OCI-LY1 (cell line): ENCODE data around the gene SEMA4C.

Source experiments
- H2AFZ ChIP-seq: fragments of 200-600 bp; sonication (generic), shearing (Covaris generic); 2 replicates; pipeline ENCODE4 v1.6.0; 2014; ENCODE audit warnings: antibody characterized with exemption, mild to moderate bottlenecking, low read length
- H3F3A ChIP-seq: fragments of 200-600 bp; sonication (generic), shearing (Covaris generic); 2 replicates; pipeline ENCODE4 v1.6.0; 2014; ENCODE audit warnings: mild to moderate bottlenecking, antibody characterized with exemption, low read length, moderate library complexity; ENCODE audit not compliant: insufficient read depth
- H3K27ac ChIP-seq: fragments of 200-600 bp; sonication (generic); 2 replicates; pipeline ENCODE4 v1.5.1; 2014; ENCODE audit warnings: low read length, mixed run types, mild to moderate bottlenecking, low read depth; ENCODE audit not compliant: poor library complexity, severe bottlenecking
- H3K27me3 ChIP-seq: fragments of 200-600 bp; sonication (generic); 2 replicates; pipeline ENCODE4 v1.6.0; 2014; ENCODE audit warnings: antibody characterized with exemption, mild to moderate bottlenecking, low read length, moderate library complexity; ENCODE audit not compliant: insufficient read depth
- H3K36me3 ChIP-seq: fragments of 200-600 bp; sonication (generic); 2 replicates; pipeline ENCODE4 v1.6.1; 2014; ENCODE audit warnings: mild to moderate bottlenecking, antibody characterized with exemption, low read length, moderate library complexity, mixed read lengths; ENCODE audit not compliant: insufficient read depth
- H3K4me1 ChIP-seq: fragments of 200-600 bp; sonication (generic); 2 replicates; pipeline ENCODE4 v1.5.1; 2014; ENCODE audit warnings: mild to moderate bottlenecking, low read length, moderate library complexity; ENCODE audit not compliant: insufficient read depth, severe bottlenecking
- H3K4me2 ChIP-seq: fragments of 200-600 bp; sonication (generic), shearing (Covaris generic); 2 replicates; pipeline ENCODE4 v1.6.1; 2014; ENCODE audit warnings: low read length
- H3K4me3 ChIP-seq: fragments of 200-600 bp; sonication (generic); 2 replicates; pipeline ENCODE4 v1.5.1; 2014; ENCODE audit warnings: low read length, low read depth, mild to moderate bottlenecking, mixed read lengths; ENCODE audit not compliant: poor library complexity, severe bottlenecking
- H3K79me2 ChIP-seq: fragments of 200-600 bp; shearing (Covaris generic); 2 replicates; pipeline ENCODE4 v1.6.1; 2016; ENCODE audit warnings: mixed run types, low read length, mixed read lengths; ENCODE audit not compliant: insufficient read depth
- H3K9ac ChIP-seq: fragments of 200-600 bp; sonication (generic), shearing (Covaris generic); 2 replicates; pipeline ENCODE4 v1.6.1; 2014; ENCODE audit warnings: mild to moderate bottlenecking, low read length, mixed read lengths
- H3K9me2 ChIP-seq: fragments of 200-600 bp; sonication (generic), shearing (Covaris generic); 2 replicates; pipeline ENCODE4 v1.6.1; 2014; ENCODE audit warnings: low read depth, mild to moderate bottlenecking, low read length, mixed read lengths
- H3K9me3 ChIP-seq: fragments of 200-600 bp; shearing (Covaris generic); 2 replicates; pipeline ENCODE4 v1.6.1; 2014; ENCODE audit warnings: low read length, mixed read lengths
- H4K20me1 ChIP-seq: fragments of 200-600 bp; sonication (generic), shearing (Covaris generic); 2 replicates; pipeline ENCODE4 v1.6.0; 2016; ENCODE audit warnings: mild to moderate bottlenecking, low read length; ENCODE audit not compliant: insufficient read depth
- EZH2 ChIP-seq: fragments of 200-600 bp; sonication (generic), shearing (Covaris generic); IDR thresholded peaks from 2 replicates; pipeline ENCODE4 v1.8.0; 2017; ENCODE audit warnings: borderline replicate concordance, mixed run types, mild to moderate bottlenecking, antibody characterized with exemption, low read length, moderate library complexity, mixed read lengths
- TF ChIP-seq, protein P1 (sequence below): fragments of 200-600 bp; sonication (generic), shearing (Covaris generic); IDR thresholded peaks from 2 replicates; pipeline ENCODE4 v1.5.1; 2017; ENCODE audit warnings: mild to moderate bottlenecking, antibody characterized with exemption, low read length, moderate library complexity, mixed read lengths

Gene SEMA4C

DNA sequence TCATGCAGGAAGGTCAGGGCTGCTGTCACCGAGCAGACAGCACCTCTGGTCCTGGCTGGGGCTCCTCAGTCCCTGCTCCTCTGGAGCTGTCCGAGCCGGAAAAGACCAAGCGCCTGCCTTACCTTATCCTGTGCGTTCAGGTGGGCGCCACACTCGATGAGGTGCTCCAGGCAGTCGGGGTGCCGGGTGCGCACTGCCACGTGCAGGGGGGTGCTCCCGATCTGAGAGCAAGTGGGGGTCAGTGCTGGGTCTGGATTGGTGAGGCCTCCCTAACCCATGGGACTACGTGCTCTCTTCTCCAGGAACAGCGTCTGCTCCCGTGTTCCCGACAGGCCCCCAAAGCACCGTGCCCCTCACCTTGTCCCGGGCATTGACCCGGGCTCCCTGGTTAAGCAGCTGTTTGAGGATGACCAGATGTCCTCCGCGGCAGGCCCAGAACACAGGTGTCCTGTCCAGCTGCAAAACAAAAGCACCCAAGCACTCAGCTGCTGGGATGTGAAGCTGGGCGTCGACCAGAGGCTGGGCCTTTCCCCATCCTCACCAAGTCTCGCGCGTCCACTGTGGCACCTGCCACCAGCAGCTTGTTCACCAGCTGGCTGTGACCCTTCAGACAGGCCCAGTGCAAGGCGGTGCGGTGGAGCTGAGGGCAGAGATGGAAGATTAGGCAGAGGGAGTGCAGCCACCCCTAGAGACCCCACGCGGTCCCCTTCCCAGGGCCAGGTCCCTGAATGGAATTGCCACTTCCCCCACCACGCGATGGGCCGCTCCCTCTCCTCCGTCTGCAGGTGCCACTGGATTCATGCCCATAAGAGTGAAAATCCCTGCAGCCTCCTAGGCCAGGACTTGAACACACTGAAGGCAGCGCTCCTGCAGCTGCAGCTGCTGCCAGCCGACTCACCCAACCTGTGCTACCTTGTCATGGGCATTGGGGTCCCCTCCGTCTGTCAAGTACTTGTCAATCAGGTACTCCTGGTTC lies 29.7 kb downstream of the SEMA4C start:
- peak overlapping the region; percentile 63 for H3K4me2 ChIP-seq
- peak overlapping the region; percentile 42 for H3K4me3 ChIP-seq
- no peaks in the 10 kb centered on the region for H4K20me1 ChIP-seq
- no peak for TF ChIP-seq EZH2
- TF ChIP-seq, protein P1, sequence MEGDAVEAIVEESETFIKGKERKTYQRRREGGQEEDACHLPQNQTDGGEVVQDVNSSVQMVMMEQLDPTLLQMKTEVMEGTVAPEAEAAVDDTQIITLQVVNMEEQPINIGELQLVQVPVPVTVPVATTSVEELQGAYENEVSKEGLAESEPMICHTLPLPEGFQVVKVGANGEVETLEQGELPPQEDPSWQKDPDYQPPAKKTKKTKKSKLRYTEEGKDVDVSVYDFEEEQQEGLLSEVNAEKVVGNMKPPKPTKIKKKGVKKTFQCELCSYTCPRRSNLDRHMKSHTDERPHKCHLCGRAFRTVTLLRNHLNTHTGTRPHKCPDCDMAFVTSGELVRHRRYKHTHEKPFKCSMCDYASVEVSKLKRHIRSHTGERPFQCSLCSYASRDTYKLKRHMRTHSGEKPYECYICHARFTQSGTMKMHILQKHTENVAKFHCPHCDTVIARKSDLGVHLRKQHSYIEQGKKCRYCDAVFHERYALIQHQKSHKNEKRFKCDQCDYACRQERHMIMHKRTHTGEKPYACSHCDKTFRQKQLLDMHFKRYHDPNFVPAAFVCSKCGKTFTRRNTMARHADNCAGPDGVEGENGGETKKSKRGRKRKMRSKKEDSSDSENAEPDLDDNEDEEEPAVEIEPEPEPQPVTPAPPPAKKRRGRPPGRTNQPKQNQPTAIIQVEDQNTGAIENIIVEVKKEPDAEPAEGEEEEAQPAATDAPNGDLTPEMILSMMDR = no peak
- peaks cover 15% of the 10 kb centered on the region for H3K4me1 ChIP-seq
- H3K9me3 ChIP-seq = no peaks in the 10 kb centered on the region
- H3F3A ChIP-seq = no peaks in the 10 kb centered on the region
- peak overlapping the region; percentile 29; the same call in 1 of the 2 replicates for H3K9ac ChIP-seq
- no peaks in the 10 kb centered on the region for H3K9me2 ChIP-seq
- no peak overlapping the region for H2AFZ ChIP-seq
- H3K79me2 ChIP-seq = no peaks in the 10 kb centered on the region
- H3K27me3 ChIP-seq = no peaks in the 10 kb centered on the region
- no peak overlapping the region for H3K27ac ChIP-seq
- peaks cover 14% of the 10 kb centered on the region for H3K36me3 ChIP-seq

DNA sequence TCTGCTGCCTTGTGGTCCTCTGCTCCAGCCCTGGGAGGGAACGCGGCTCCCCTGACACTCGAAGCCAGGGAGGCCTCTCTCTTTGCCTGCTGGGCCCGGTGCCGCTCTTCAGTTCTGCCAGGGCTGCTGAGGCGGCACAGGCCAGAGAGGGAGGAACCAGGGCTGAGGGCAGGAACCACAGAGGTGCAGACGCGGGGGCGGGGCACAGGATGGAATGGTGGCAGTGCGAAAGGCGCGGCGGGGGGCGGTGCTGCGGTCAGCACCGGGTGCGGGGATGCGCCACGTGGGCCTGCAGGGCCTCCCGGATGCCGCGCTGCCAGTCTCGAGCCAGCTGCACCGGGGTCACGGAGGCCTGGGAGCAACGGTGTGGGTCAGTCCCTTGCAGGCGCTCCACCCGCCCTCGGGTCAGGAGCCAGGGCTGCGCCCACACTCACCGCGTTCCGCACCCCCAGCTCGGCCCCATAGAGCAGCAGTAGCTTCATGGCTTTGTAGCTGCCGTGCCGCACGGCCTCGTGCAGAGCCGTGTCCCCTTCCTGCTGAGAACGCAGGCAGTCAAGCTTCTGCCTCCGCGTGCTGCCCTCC lies 30.5 kb downstream of the SEMA4C start:
- H3K9me3 ChIP-seq = no peaks in the 10 kb centered on the region
- H3K27me3 ChIP-seq = no peaks in the 10 kb centered on the region
- H3K36me3 ChIP-seq = peaks cover 21% of the 10 kb centered on the region
- H3K9me2 ChIP-seq = no peaks in the 10 kb centered on the region
- no peaks in the 10 kb centered on the region for H3K79me2 ChIP-seq
- no peak overlapping the region for H3K27ac ChIP-seq
- no peaks in the 10 kb centered on the region for H4K20me1 ChIP-seq
- H2AFZ ChIP-seq = no peak overlapping the region
- H3K4me2 ChIP-seq = peak overlapping the region; percentile 63
- H3F3A ChIP-seq = no peaks in the 10 kb centered on the region
- TF ChIP-seq, protein P1 = no peak
- TF ChIP-seq EZH2 = no peak
- H3K9ac ChIP-seq = peak overlapping the region; percentile 29; the same call in 1 of the 2 replicates
- H3K4me3 ChIP-seq = peak overlapping the region; percentile 42
- peaks cover 15% of the 10 kb centered on the region for H3K4me1 ChIP-seq

DNA sequence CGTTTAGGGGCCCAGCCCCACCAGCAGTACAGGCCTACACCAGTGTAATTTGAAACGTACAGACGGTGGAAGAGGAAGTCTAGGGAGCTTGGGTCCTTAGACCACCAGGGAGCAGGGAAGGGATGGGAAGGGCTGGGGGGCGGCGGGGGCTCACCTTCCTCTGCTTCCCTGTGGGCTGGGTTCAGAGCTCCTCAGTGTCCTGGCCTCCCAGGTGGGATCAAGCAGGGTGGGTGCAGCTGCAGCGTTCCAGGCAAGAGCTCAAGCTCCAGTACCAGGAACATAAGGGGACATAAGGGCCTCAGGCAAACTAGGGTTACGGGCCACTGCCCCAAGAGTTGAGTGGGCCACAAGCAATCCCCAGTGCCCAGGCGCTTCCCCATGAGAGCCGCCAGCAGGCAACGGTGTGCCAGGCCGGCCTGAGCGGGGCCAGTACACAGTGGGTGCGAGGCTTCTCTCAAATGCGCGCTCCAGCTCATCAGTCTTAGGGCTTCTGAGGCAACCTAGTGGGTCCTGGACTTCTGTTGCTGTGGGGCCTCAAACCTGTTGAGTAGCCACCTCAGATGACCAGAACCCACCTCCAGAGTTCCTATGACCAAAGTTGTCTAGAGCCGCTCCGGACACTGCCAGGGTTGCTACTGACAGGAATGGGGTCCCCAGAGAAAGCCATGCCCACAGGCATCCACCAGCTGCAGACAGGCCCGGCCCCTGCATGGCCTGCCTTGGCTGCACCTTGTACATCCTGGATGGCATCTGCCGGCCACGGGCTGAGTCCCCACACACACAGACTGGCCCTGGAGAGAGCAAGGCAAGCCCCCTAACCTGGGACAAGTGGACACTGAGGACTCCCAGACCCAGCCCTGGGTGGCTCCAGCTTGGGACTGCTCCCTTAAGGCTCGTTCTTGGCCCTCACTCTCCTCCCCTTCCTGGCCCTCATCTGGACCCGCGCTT lies 31.3 kb downstream of the SEMA4C start:
- peak overlapping the region; percentile 42 for H3K4me3 ChIP-seq
- TF ChIP-seq EZH2 = no peak
- TF ChIP-seq, protein P1 = no peak

More for the DNA sequence above, 31.3 kb downstream of the SEMA4C start:
- no peak overlapping the region for H2AFZ ChIP-seq
- no peak overlapping the region for H3K27ac ChIP-seq
- no peaks in the 10 kb centered on the region for H4K20me1 ChIP-seq
- H3K36me3 ChIP-seq = peaks cover 21% of the 10 kb centered on the region
- H3K4me1 ChIP-seq = peaks cover 17% of the 10 kb centered on the region
- no peaks in the 10 kb centered on the region for H3F3A ChIP-seq
- H3K9me2 ChIP-seq = no peaks in the 10 kb centered on the region
- H3K9ac ChIP-seq = peak overlapping the region; percentile 29; the same call in 1 of the 2 replicates
- H3K9me3 ChIP-seq = no peaks in the 10 kb centered on the region
- H3K4me2 ChIP-seq = peak overlapping the region; percentile 63
- no peaks in the 10 kb centered on the region for H3K79me2 ChIP-seq
- H3K27me3 ChIP-seq = no peaks in the 10 kb centered on the region
